ENCODE results near the gene KRT85. TPM values are rescaled to one million over a fixed set of nuclear protein-coding genes. Genes with fewer than 3 reads are reported as not detected.

The KRT85 gene
- not detected in 2 replicates for total RNA-seq

DNA sequence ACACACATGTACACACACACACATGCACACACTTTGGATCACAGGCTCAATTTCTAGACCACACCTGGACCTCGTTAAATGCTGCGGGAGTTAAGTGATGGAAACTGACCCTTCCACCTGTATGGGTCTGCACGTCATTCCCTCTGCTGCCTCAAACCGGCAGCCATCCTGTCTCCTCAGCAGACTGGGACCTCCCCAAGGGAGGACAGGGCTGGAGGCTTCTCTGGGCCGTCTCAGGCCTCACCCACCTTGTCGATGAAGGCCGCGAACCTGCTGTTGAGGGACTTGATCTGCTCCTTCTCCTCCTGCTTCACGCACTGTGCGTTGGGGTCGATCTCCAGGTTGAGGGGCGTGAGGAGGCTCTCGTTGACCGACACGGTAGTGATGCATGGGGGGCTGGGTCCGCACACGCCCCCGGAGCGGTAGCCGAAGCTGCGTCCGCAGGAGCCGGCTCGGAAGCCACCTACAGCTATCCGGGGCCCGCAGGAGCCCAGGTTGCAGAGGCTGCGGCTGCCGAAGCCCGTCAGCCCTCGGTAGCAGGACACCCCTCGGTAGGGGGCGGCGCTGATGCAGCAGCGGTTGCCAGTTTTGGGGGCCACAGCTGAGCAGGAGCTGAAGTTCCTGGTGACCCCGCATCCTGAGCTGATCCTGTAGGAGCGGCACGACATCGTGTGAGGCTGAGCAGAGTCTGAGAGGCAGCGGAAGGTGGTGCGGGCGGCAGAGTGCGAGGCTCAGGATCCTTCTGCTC, at the start of gene KRT85:
TSS of gene KRT85 (minus strand) at position 744 of the 748 bp plus-strand sequence. CDS start at position 668, 76 bp downstream.

DNA sequence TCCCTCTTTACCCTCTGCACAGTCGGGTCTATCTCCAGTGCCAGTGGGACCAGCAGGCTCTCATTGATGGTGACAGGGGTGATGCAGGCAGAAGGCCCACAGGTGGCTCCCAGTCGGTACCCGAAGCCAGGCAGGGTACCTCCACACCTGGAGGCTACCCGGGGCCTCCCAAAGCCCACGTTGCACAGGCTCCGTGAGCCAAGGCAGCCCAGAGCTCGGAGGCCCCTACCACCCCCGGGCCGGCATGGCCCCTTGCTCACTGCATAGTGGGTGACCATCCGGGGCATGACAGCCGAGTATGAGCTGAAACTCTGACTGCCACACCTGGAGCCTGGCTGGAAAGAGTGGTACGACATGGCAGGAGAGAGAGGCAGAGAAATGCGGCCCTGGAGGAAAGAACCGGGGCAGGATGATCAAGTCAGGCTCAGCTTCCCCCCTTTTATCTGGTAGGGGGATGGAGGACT, 38.7 kb upstream of the KRT85 start, which contains the start of gene KRT82:
TSS of gene KRT82 (minus strand) at position 414 of the 464 bp plus-strand sequence. CDS start at position 356, 58 bp downstream.

DNA sequence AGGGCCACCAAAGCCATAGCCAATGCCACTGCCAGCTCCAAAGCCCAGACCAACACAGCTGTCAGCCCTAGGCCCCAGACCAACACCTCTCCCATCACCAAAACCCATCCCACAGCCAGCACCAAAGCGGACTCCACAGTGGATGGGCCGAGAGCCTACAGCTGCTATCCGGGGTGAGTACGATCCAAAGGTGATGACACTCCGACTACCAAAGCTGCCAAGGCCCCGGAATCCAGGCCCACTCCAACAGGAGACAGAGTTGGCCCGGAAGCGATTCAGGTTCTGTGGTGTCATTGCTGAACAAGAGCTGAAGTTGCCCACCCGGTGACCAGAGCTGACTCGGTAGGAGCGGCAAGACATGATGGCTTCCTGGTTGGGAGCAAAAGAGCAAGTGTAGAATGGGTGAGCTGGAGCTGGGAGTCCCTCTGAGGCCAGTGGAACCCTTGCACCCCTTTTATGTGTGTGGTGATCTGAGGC, 18.0 kb upstream of the KRT85 start, which contains the start of gene KRT84:
TSS of gene KRT84 (minus strand) at position 427 of the 477 bp plus-strand sequence. CDS start at position 360, 67 bp downstream.

DNA sequence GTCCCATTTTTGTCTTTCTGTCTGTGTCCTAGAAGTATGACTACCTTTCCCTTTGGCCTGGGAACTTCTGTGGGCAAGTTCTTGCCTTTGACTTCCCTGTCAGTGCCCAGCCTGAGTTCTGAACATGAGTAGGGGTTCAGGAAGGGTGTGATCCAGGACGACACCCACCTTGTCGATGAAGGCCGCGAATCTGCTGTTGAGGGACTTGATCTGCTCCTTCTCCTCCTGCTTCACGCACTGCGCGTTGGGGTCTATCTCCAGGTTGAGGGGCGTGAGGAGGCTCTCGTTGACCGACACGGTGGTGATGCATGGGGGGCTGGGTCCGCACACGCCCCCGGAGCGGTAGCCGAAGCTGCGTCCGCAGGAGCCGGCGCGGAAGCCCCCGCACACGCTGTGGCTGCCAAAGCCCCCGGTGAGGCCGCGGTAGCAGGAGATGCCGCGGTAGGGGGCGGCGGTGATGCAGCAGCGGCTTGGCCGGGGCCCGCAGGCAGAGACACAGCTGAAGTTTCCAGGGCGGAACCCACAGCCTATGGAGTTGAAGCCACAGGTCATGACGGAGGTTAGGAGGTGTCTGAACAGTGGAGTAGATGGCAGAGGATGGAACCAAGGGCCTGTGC, 46.4 kb downstream of the KRT85 start, which contains the start of gene KRT83:
TSS of gene KRT83 (minus strand) at position 615 of the 617 bp plus-strand sequence. CDS start at position 552, 63 bp downstream.

Other genes with a start within 250 kb of the KRT85 start
- 0.15 and 0.17 TPM in 2 replicates for gene KRT80, start 175.5 kb downstream of the KRT85 start, total RNA-seq
- 9.2 and 11.1 TPM in 2 replicates for gene KRT7, start 134.2 kb downstream of the KRT85 start, total RNA-seq
- 0.15 TPM in 1 of 2 replicates, not detected in the other for gene KRT86, start 92.8 kb downstream of the KRT85 start, total RNA-seq
- not detected in 2 replicates for gene KRT81, start 75.9 kb downstream of the KRT85 start, total RNA-seq
- not detected in 2 replicates for gene KRT83, start 46.1 kb downstream of the KRT85 start, total RNA-seq
- gene KRT84, start 18.2 kb upstream of the KRT85 start, total RNA-seq, result not detected in 2 replicates
- gene KRT82, start 38.9 kb upstream of the KRT85 start, total RNA-seq, result not detected in 2 replicates
- gene KRT75, start 66.9 kb upstream of the KRT85 start, total RNA-seq, result not detected in 2 replicates
- not detected in 2 replicates for gene KRT6B, start 84.7 kb upstream of the KRT85 start, total RNA-seq
- gene KRT6C, start 106.3 kb upstream of the KRT85 start, total RNA-seq, result not detected in 2 replicates
- 0.17 and 0.30 TPM in 2 replicates for gene KRT6A, start 125.8 kb upstream of the KRT85 start, total RNA-seq
- 0.17 TPM in 1 of 2 replicates, not detected in the other for gene KRT5, start 152.9 kb upstream of the KRT85 start, total RNA-seq
- not detected in 2 replicates for gene KRT71, start 185.7 kb upstream of the KRT85 start, total RNA-seq
- gene KRT74, start 206.4 kb upstream of the KRT85 start, total RNA-seq, result not detected in 2 replicates
- gene KRT72, start 234.0 kb upstream of the KRT85 start, total RNA-seq, result not detected in 2 replicates

Measured in bronchus fibroblast of lung (primary cell).